Fibroblast of skin of back (primary cell): ENCODE results near the gene TMEM51.

ENCODE experiments used
- DNase-seq: peaks from one replicate; pipeline ENCODE4 v3.0.0-alpha.2; 2013

TMEM51 gene

DNA sequence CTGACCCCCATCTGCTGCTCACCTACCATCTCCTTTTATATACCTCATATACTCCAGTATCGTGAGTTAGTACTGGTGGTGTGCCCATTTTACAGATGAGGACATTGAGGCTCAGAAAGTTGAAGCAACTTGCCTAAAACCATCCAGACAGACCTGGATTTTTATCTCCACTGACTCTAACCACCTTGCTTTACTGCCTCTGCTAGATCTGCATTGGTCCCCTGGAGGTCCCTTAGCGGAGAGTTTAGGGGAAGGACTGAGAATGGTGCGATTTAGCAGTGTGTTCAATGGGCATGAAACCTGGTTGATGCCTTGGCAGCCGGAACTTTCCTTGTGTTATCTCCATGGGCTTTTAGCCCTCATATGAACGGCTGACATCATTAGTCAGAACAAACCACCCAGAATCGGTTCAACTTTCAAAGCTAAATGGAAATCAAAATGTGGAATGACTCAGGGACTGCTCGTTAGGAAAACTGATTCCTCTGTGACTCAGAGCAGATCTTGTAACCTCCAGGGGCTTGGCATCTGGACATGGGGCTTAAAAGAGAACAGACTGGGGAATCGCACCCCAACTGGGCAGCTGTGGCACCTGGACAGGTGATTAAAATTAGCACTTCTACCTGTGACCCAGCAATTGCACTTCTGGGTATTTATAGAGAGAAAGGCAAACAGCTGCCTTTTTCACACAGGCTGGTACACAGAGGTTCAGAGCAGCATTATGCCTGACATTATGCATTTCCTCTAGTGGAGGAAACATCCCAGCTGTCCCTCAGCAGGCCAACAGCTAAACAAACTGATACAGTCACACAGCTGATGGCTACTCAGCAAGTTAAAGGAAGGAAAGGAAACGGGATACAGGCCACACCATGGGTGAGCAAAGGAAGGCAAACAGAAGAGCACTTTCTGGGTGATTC is 25.3 kb downstream of the TMEM51 start:
- peak; percentile 90 for DNase-seq

DNA sequence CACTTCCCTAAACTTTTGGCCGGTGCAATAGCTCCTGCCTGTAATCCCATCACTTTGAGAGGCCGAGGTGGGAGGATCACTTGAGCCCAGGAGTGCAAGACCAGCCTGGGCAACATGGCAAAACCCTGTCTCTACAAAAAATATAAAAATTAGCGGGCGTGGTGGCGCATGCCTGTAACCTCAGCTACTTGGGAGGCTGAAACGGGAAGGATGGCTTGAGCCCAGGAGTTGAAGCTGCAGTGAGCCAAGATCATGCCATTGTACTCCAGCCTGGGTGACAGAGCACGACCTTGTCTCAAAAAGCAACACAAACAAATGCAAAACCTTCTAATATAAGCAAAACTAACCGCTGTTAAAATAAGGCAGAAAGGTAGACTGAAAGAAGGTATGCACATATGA is 25.9 kb downstream of the TMEM51 start:
- no peak for DNase-seq

DNA sequence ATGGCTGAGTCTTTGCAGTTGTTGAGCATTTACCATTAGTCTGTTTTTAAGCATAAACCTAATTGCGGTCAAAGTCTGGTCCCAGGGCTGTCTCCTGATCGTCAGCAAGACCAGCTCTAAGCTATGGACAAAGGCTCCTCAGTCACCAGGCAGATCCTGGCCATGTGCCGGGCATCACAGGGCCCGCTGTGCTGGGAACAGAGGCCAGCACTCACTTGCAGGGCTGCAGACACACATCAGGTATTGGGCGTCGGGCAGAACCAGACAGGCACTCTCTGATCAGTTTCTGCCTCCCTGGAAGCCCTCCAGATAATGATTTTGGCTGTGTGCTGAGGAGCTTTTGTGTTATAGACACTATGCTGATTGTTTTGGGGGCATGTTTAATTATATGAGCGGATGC is 26.6 kb downstream of the TMEM51 start:
- no peak for DNase-seq

DNA sequence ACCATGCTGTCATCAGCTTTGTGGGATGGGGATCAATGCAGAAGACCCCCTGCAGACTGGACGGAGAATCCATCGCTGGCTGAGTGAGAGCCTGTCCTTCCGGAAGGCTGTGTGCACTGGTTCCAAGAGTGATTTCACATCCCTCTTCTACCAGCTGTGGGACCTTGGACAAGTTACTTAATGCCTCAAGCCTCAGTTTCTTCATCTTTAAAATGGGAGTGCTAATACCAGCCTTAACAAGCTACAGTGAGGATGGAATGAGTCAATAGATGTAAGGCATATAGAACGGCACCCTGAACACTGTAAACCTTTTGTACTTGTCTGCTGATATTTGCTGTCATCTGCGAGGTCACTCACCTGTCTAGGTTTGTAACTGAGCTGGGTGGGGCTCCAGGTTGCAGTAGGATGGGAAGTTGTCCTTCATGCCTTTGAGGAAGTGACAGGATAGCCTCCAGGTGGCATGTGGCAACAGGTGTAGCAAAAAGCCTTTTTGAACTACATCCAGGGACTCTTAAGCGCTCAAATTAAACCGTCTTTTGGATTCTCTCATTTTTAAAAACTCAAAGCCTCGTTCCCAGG is 27.5 kb downstream of the TMEM51 start:
- DNase-seq: no peak

DNA sequence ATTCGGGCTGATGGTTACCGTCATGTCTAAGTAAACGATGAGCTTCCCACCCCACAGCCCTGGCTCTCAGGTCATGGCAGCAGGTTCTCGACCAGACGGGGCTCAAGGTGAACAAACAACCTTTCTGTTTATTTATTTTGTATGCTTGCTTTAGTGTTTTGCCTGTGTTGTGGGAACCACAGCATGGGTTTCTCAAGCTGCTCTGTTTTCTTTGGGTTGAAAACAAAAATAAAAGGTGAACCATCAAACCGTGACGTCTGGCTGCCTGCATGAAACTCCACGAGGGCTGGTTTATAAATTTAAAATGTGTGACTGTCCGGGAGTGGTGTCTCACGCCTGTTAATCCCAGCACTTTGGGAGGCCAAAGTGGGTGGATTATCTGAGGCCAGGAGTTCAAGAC is 28.0 kb downstream of the TMEM51 start:
- no peak for DNase-seq

DNA sequence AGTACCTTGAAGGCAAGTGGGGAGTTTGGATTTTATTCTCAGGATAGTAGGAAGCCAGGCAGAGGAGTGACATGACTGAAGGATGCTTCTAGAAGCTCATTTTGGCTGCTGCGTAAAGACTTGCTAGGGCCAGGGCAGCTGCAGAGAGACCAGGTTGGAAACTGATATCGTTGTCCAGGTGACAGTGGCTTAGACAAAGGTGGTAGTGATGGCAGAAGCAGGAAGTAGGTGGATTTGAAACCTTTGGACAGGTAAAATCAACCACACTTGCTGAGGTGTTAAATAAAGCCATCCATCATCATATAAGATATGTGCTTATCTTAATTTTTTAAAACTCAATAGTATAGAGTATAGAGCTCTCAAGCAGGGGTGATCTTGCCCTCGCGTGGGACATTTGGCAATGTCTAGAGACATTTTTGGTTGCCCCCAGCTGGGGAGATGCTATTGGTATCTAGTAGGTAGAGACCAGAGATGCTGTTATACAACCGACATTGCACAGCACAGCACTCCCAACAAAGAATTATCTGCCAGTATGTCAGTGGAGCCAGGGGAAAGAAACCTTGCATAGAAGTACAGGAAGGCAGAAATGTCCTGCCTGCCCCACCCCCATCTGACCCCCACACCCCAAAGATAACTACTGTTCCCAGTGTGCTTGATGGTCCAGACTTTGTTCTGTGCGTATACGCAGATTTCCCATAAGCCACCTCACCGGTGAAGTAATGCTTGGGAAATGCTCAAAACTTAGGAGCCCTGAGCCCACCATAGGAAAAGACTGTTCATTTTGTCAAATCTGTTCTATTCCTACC is 31.1 kb downstream of the TMEM51 start:
- no peak for DNase-seq

DNA sequence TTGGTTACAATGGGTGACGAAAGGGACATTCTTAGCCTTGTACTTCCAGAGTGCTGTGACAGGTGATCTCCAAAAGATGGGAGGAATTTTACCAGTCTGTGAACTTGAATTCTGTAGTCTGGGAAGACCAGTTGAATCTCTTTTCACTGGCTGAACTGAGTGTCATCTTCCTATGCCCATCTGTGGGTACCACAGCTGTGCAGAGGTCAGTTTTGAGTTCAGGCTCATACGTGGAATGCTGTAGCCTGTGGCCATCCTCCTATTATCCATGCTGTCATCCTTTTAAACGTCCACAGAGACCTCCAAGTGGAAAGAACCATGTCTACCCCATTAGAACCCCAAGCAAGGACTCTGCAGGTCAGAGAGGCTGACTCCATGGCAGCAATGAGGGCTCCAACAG is 32.1 kb downstream of the TMEM51 start:
- DNase-seq: no peak

DNA sequence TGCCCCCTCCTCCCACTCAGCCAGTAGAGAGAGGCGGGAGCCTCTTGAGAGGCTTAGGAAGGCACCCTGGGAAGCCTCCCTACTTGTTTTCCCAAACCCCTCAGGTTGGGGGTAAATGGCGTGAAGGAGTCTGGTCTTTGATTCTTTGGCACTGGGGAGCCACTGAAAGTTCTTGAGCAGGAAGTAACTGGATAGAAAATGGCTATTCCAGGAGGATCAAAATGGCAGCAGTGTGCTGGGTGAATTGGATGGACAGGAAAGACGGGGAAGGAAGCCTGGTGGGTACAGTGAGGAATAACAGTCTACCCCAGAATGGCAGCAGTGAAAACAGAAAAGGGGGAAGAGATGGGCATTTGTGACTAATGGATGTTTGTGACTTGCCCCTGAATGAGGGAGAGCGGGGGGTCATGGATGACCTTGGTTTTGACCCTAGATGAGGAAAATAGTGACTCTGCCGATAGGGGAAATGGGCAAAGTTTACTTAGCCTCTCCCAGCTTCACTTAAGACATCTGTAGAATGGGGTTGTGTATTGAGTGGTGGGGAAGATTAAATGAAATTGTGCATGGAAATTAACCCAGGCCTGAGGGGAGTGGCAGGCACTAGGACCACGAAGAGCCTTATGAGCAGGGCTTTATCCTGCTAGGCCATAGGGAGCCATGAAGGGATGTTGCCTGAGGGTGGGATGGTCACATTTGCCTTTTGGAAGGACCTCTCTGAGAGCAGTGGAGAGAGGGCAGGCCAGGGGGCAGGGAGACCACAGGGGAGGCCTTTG is 32.7 kb downstream of the TMEM51 start:
- no peak for DNase-seq

DNA sequence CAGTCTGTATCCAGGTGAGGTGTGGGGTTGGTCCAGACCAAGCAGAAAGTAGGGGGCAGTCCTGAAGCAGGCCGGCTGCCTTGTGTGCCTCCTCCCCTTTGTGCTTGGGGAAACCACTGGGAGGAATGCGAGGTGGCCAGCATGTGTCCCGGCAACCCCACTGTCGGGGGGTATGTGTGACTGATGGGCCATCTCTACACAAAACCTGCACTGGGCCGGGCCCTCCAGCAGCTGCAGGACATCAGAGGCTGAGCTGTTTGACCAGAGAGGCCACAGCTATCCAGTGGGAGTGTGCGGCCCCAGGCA is 33.3 kb downstream of the TMEM51 start:
- no peak for DNase-seq

DNA sequence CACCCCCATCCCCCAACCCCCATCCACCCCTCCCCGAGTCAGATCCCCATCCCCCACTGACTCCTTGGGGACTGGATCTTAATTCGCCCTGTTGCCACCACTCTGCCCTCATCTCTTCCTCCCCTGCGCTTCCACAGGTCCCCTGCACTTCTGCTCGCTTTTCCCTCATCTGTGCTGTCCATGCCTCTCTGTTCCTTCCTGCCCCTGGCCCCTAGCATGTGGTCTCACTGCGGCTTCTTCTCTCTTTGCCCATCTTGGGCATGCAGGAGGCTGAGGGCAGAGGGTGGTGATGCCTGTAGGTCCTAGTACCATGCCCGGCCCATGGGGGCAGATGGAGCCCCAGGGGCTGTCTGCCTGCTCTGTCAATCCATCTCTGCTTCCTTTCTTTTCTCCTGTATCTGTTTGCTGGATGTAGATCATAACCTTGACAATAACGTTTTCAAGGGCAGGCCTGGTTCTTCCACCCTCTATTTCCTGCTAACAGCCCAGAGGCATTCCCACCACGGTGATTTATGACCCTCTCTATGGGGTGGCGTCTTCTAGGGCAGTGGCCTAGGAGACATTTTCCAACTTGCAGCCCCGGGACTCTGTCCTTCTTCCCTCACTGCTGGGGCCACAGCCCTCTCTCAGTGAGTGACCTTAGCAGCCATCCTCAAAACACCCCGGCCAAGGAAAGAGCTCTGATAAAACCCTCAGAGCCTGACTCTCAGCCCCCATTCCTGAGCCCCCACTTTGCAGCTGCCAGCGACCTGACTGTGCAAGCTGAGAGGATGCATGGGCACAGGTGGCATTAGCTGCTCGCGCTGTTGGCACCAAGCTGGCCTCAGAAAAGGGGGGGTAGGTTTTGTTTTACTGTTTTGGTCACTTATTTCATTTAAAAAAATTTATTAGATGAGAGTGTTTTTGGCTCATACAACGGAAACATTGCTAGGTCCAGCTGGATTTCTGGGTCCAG is 33.9 kb downstream of the TMEM51 start:
- no peak for DNase-seq

DNA sequence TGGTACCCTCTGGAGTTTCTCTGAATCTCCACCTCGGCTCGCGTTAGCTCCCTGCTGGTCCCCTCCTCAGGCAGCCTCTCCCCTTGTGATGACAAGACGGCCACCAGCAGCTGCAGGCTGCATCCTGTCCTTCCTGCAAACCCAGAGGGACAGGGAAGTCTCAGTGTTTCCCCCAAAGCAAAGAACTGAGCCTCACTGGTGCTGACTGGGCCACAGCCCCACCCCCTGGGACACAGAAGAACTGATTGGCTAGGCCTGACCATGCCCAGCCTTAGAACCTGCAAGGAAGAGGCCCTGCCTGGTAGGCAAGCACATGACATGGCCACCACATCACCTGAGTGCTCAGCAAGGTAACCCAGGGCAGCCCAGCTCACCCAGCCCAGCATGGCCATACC is 34.6 kb downstream of the TMEM51 start:
- DNase-seq: no peak

DNA sequence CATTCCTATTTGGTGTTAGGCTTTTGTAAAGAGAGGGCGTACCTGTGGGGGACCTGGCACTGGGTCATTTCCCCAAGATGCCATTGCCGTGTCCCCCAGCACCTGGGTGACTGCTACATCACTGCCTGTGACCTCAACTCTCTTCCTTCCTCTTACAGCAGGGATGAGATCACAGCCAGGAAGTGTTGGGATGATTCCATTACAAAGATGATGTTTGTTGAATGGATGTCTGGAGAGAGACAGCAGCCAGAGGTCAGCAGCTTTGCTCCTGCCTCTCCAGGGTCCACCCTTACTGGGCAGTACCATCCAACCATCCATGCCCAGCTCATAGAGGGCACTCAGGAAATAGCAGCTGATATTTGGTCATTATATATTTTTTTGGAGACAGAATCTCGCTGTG is 35.1 kb downstream of the TMEM51 start:
- no peak for DNase-seq

DNA sequence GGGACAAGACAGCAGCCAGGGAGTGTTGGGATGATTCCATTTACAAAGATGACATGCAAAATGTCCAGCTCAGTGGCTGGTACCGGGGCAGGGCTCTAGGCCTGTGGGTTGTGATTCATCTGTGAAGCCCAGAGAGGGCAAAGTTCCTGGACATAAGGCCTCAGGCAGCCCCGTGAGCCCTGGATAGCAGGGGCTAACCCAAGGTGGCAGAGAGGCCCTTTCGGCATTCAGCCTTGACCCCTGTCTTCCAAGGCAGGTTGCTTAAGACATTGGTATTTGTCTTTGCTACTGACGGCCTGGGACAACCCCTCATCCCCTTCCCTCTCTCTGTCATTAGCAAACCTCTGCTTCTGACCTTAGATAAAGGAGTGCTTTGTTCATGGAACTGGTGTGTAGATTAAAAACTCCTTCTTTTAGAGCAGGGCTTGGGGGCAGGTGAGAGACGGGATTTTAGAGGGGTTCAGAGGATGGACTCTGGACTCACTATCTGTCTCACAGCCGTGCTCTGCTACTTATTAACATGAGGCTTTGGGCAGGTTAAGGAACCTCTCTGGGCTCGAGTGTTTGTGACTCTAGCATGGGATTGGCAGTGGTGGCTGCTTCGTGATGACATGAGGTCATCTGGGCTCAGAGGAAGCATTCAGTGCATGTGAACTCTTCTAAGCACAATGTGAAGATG is 36.3 kb downstream of the TMEM51 start:
- DNase-seq: no peak

DNA sequence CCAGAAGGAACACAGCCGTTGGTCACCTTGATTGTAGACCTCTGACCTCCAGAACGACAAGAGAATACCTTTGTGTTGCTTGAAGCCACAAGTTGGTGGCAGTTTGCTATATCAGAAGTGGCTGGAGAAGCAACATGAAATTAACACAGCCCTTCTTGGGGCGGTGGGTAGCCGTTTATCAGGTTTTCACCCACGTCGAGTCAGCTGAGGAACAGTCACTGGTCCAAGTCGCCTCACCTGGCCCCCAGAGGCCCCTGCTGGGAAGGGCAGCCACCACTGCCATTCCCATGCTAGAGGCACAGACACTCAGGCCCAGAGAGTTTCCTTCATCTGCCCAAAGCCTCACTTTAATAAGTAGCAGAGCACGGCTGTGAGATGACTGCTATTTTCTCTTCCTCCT is 37.7 kb downstream of the TMEM51 start:
- no peak for DNase-seq

DNA sequence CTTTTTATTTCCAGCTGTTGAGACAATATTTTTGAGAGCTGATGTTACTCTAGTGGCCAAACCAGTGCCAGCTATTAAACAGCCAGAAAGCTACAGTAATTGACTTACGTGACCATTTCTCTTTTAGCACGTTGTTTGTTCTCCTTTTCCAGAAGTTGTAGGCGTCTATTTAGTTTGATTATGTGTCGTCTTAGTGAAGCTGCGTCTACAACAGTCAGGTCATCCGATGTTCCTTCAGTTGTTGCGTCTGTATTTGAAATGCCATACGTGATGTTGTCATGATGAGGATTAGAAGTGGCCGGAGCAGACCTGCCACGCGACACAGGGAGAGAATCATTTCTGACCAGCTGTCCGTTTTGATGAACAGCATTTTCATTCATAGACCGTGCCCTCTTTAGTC is 38.2 kb downstream of the TMEM51 start:
- no peak for DNase-seq

DNA sequence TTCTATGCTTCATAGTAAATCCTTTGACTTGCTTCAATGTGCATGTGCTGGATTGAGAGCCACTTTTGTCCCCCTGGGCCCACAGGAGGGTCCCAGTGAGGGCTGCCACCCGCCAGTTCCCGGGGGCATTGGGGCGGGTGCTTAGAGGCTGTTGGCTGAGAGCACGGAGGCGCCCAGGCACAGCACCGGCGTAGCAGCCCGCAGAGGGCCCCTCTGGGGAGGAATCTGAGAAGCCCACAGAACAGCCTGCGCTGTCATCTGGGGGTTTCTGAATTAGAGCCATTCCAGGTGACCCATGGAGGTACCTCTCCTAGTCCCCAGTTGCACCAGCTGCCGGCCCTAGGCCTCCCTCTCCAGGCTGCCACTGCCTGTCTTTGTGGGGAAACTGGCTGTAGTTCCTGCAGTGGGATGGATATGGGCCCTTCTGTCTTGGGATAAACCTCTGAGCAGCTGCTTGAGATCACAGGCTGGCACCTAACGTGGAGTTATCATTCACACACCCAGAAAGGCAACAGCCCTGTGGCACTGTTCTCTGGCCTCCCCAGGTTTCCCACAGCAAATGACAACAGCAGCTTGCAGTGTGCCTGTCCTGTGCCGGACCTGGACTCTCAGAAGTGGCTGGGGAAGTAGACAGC is 39.5 kb downstream of the TMEM51 start:
- DNase-seq: no peak

DNA sequence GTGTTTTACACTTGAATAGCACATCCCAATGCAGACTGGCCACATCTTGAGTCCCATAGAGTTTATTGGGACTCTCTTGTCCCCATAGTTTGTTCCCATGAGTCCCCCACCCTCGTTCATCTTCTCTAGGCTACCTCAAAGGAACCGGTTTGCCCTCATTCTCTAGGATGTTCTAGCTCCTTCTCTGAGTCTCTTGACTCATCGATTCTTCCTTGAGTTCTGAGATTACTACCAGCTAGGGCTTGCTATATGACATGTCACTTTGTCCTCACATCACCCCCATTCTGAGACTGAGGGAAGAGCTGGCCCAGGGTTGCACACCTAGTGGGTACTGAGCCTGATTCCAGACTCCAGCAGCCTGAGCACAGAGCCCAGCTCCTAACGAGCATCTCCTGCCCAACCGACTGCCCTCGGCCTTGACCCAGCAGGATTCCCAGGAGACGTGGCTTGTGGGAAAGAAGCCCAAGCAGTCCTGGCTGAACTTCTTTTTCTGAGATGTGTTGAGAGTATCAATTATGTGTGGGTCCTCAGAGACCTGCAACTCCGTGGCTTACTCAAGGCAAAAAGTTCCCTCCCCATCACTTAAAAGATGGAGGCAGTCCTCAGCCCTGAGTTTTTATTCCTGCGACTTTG is 42.0 kb downstream of the TMEM51 start:
- no peak for DNase-seq

DNA sequence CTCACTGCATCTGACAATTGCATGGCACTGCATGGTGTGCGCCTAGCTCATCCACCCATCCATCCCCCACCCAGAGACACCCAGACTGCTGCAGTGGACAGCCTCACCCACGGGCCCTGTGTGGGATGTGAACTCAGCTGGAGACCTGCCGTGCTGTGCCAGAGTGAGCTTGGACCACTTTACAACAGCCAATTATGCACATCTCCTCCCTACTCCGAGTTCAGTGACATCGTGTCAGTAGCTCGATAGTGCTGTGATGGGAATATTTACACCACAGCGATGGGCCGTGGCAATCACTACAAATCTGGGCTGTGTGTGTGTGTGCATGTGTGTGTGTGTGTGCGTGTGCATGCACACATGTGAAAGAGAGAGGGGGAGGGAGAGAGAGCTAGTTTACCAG is 42.5 kb downstream of the TMEM51 start:
- no peak for DNase-seq

DNA sequence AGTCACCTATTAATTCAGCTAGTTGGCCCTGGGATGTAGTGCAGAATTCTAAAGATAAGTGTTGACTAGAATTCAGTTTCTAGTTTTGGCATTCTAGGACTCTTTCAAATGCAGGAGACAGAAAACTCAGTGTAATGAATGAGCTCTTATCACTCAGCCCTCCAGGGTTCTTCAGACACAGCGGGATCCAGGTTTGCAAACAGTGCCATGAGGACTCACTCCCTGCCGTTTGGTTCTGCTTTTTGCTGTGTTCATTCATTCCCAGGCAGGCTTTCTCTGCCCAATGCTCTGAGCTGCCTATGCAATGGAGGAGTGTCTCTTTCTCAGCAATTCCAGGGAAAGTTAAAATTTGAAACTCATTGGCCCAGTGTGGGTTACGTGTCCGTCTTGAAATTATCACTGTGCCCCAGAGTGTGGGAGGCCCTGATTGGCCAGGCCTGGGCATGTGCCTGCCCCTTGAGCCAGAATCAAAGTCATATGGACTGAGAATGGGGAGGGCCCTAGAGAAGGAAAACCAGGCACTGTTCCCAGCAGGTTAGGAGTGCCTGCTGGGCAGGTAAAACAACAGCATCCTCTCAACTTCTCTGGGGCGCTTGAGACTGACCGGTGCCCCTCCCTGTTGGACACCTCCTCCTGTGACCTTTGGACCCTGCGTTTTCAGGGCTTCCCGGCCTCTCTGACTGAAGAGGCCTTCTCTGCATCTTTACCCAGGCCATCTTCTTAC is 43.4 kb downstream of the TMEM51 start:
- DNase-seq: no peak
